SH-SY5Y (cell line): ENCODE results near the gene OSGIN1.

Source experiments
- GATA2 ChIP-seq: IDR thresholded peaks from 2 replicates; pipeline ENCODE4 v1.6.1; 2011; ENCODE audit warnings: mild to moderate bottlenecking, low read depth, low read length
- GATA3 ChIP-seq: IDR thresholded peaks from 2 replicates; pipeline ENCODE4 v1.6.1; 2011; ENCODE audit warnings: low read depth, mild to moderate bottlenecking, low read length, moderate library complexity

GRCh38 chr16:83939266-83939855, 13.7 kb upstream of the OSGIN1 start:
- TF ChIP-seq GATA3 (no peak), GATA2 (no peak)
